OCI-LY3 (cell line): ENCODE measurements around the gene ZFYVE28.

Source experiments
- EZH2phosphoT487 ChIP-seq: fragments of 200-600 bp; shearing (Covaris generic); IDR thresholded peaks from 2 replicates; pipeline ENCODE4 v1.6.1; 2018; ENCODE audit warnings: antibody characterized with exemption, mixed run types, low read depth
- TF ChIP-seq, protein P1 (sequence below): fragments of 200-600, 300-600 bp; sonication (generic); IDR thresholded peaks from 2 replicates; pipeline ENCODE4 v1.5.1; 2014; ENCODE audit warnings: antibody characterized with exemption, low read length, low read depth

DNA sequence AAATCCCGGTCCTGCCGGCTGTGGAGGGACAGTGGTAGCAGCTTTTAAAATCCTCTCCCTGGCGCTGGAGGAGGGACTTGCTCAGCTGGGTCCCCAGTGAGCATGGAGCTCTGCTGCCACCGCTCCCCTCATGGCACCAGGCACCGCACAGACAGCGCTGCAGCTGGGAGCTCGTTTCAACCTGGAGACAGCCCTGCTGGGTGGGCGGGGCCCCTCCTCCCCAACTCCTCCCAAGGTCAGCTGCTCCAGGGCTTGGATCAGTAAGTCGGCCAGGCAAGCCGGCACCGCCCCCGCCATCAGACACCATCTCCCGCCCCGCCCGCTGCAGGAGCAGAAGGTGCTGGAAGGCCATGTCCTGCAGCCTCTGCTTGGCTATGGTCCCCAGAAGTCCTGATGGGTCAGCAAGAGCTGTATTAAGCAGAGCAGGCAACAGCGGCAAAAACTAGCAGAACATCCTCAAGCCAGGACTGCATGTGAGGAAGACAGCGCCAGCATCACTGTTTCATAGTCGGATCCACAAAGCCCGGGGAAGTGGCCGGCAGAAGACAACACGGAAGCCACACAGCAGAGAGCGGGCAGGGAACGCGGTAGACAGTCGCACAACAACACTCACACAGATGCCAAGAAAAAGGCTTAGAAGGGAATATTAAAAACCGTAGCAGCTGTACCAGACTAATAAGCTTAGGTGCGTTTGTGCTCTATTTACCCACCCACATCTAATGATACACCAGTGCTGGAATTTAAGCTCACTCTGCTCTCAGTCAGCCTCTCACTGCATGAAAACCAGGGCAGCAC lies 16.2 kb downstream of the ZFYVE28 start:
- TF ChIP-seq, protein P1, sequence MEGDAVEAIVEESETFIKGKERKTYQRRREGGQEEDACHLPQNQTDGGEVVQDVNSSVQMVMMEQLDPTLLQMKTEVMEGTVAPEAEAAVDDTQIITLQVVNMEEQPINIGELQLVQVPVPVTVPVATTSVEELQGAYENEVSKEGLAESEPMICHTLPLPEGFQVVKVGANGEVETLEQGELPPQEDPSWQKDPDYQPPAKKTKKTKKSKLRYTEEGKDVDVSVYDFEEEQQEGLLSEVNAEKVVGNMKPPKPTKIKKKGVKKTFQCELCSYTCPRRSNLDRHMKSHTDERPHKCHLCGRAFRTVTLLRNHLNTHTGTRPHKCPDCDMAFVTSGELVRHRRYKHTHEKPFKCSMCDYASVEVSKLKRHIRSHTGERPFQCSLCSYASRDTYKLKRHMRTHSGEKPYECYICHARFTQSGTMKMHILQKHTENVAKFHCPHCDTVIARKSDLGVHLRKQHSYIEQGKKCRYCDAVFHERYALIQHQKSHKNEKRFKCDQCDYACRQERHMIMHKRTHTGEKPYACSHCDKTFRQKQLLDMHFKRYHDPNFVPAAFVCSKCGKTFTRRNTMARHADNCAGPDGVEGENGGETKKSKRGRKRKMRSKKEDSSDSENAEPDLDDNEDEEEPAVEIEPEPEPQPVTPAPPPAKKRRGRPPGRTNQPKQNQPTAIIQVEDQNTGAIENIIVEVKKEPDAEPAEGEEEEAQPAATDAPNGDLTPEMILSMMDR = no peak
- no peak for TF ChIP-seq EZH2phosphoT487
